ENCODE results near the gene WDR75.

GRCh38 chr2:189501487-189501886 is 60.2 kb downstream of the WDR75 start:
- TF ChIP-seq PKNOX1 (IDR thresholded peaks at IDR 0.05) (no peak), TARDBP (IDR thresholded peaks at IDR 0.05) (no peak), NFRKB (IDR thresholded peaks at IDR 0.05) (no peak), CTBP1 (IDR thresholded peaks at IDR 0.05; ENCODE audit: borderline replicate concordance) (no peak), FOXA1 (IDR thresholded peaks at IDR 0.05) (no peak)

All from HEK293T (cell line).